ENCODE results near the gene GSTM4. TPM values are rescaled to one million over a fixed set of nuclear protein-coding genes. Genes with fewer than 3 reads are reported as not detected.
A peak's percentile ranks its signal among the peaks of the same experiment; 100 is the strongest.

The GSTM4 gene
- total RNA-seq, 1 donor from 2014 or later, result 36.8 TPM

DNA sequence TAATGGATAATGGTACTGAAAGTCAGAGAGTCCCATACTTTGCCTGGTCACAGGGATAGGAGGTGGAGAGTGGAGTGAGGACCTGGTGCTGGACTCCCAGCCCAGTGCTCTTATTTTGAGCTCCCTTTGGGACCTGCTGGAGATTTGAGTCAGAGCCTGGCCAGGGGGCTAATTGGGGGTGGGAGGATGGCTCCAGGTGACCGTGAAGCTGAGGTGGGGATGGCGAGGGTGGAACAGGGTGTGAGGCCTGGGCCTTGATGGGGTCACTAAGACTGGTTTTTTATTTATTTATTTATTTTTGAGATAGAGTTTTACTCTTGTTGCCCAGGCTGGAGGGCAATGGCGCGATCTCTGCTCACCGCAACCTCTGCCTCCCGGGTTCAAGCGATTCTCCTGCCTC is 18.5 kb upstream of the GSTM4 start:
- H3K4me1 ChIP-seq, result peaks cover 24% of the 10 kb centered on the region
- no peaks in the 10 kb centered on the region for H3K27me3 ChIP-seq (ENCODE audit: low read depth)
- DNase-seq, result no peak
- H3K27ac ChIP-seq (replicated peaks), result no peak overlapping the region
- no peak overlapping the region for H3K4me3 ChIP-seq
- intact Hi-C loops (cut with micrococcal nuclease), result no loop called here
- no peaks in the 10 kb centered on the region for H3K36me3 ChIP-seq
- TF ChIP-seq, protein P1, sequence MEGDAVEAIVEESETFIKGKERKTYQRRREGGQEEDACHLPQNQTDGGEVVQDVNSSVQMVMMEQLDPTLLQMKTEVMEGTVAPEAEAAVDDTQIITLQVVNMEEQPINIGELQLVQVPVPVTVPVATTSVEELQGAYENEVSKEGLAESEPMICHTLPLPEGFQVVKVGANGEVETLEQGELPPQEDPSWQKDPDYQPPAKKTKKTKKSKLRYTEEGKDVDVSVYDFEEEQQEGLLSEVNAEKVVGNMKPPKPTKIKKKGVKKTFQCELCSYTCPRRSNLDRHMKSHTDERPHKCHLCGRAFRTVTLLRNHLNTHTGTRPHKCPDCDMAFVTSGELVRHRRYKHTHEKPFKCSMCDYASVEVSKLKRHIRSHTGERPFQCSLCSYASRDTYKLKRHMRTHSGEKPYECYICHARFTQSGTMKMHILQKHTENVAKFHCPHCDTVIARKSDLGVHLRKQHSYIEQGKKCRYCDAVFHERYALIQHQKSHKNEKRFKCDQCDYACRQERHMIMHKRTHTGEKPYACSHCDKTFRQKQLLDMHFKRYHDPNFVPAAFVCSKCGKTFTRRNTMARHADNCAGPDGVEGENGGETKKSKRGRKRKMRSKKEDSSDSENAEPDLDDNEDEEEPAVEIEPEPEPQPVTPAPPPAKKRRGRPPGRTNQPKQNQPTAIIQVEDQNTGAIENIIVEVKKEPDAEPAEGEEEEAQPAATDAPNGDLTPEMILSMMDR (IDR thresholded peaks at IDR 0.05; ENCODE audit: borderline replicate concordance), result no peak
- H3K9me3 ChIP-seq (replicated peaks), result no peaks in the 10 kb centered on the region

DNA sequence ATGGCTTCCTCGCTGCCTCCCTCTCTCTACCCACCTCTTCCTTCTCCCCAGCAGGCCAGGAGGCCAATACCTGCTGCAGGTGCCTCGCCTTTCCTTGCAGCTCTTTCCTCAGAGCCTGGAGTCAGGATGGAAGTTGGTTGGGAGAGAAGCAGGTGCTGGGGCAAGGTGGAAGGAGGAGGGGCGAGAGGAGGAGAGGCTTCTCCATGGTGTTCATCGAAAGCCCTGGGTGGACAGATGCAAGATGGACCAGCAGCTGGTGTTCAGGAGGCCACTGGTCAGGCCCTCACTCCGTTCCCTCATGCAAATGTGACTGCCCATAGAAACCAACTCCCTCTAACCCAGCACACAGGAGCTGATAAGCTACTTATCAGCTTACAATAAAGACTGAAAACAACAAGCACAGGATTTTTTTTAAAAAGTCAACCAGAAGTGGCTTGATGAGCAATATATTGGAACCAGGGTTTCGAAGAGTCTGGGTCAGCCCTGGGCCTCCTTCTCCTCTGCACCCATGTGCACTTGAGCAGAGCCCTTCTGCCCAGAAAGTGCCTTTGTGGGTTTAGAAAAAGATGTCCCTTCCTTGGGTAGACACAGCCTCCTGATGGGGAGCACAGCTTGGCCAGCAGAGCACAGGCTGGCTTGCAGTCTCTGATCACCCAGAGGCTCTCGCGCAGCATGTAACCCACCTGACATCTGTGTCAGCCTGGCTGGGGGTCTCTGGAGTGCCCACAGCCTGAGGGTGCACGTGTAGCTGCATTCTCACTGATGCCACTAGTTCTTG is 16.6 kb upstream of the GSTM4 start:
- intact Hi-C loops (cut with micrococcal nuclease), result no loop called here
- no peaks in the 10 kb centered on the region for H3K9me3 ChIP-seq (replicated peaks)
- no peak for DNase-seq
- peaks cover 25% of the 10 kb centered on the region for H3K4me1 ChIP-seq
- TF ChIP-seq, protein P1 (IDR thresholded peaks at IDR 0.05; ENCODE audit: borderline replicate concordance), result no peak
- H3K27ac ChIP-seq (replicated peaks), result no peak overlapping the region
- no peaks in the 10 kb centered on the region for H3K27me3 ChIP-seq (ENCODE audit: low read depth)
- H3K4me3 ChIP-seq, result no peak overlapping the region
- H3K36me3 ChIP-seq, result no peaks in the 10 kb centered on the region

DNA sequence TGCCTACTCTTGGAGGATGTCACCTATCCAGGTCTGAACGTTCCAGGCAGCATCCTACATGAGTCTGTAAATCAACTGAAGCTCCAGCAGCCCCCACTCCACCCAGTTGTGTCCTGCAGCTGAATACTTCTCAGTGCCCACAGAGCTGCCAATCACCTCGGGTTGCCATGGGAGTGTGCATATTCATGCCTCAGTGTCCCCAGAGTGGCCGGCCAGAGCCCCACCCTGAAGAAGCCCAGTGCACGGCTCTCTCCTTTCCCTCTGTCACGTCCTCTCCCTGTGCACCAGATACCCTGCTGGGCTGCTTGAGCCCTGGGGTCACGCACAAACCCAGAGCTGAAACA is 16.1 kb upstream of the GSTM4 start:
- H3K27ac ChIP-seq (replicated peaks), result no peak overlapping the region
- no peak overlapping the region for H3K4me3 ChIP-seq
- H3K4me1 ChIP-seq, result peaks cover 25% of the 10 kb centered on the region
- no peaks in the 10 kb centered on the region for H3K9me3 ChIP-seq (replicated peaks)
- H3K27me3 ChIP-seq (ENCODE audit: low read depth), result no peaks in the 10 kb centered on the region
- TF ChIP-seq, protein P1 (IDR thresholded peaks at IDR 0.05; ENCODE audit: borderline replicate concordance), result no peak
- no peaks in the 10 kb centered on the region for H3K36me3 ChIP-seq
- intact Hi-C loops (cut with micrococcal nuclease), result loop anchor here (5.0 kb wide), 1 partner anchor 132 kb away; no protein-coding TSS in a partner anchor
- no peak for DNase-seq

DNA sequence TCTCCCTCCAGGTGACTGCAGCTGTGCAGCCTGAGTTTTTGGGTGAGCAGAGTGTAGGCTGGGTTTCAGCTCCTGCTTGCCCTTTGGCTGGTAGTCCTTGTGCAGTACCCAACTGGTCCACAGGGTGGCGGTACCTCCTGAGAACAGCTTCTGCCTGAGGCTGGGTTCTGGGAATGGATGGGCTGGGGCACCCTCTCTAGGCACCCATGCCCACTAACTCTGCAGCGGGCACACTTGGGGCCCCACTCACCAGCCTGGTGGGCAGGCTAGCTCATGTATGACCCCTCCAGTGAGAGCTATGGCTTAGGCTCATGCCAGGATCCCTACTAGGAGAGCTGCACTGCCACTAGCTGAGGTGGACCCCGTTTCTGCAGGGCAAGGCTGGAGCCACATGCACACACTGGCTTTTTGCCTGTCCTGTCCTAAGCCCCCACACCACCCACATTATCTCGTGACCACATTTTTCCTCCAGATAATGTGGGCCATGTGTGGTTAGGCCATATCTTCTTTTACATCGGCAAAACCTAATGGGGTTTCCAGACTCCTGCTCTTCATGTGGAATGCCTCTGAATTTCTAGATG is 15.5 kb upstream of the GSTM4 start:
- Histone ChIP-seq H3K9me3 (replicated peaks) (no peaks in the 10 kb centered on the region), H3K27me3 (ENCODE audit: low read depth) (peaks cover 2% of the 10 kb centered on the region), H3K36me3 (no peaks in the 10 kb centered on the region), H3K4me1 (peaks cover 22% of the 10 kb centered on the region), H3K27ac (replicated peaks) (no peak overlapping the region), H3K4me3 (no peak overlapping the region)
- TF ChIP-seq, protein P1 (IDR thresholded peaks at IDR 0.05; ENCODE audit: borderline replicate concordance), result peak; percentile 98
- intact Hi-C loops (cut with micrococcal nuclease), result loop anchor here (5.0 kb wide), 1 partner anchor 132 kb away; no protein-coding TSS in a partner anchor
- DNase-seq, result peak; percentile 85

DNA sequence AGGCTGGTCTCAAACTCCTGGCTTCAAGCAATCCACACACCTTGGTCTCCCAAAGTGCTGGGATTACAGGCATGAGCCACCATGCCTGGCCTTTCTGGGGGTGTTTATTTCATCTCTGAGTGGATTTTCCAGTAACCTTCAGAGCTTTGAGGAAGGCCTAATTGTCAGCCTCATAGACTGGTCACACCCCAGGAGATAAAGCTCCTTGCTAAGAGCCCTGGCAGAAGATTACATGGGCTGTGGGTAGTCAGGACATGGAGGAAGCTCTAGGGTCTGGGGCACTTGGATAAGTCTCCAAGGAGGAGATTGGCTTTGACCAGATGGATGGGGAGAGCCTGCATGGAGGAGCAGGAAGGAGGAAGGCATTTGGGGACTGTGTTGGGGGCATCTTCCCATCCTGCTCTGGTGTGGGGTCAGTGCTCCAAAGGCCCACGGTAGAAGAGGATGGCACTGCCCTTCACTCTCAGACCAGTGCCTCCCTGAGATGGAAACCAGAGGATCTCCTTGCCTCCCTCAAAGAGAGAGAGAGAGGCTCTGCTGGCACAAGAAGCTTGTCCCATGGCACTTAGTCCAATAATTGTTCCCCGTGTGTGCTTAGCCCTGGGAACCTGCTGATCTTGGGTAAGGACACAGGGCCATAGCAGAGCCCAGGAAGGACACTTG is 14.7 kb upstream of the GSTM4 start:
- H3K4me3 ChIP-seq, result no peak overlapping the region
- H3K4me1 ChIP-seq, result peaks cover 14% of the 10 kb centered on the region
- intact Hi-C loops (cut with micrococcal nuclease), result loop anchor here (5.0 kb wide), 1 partner anchor 131 kb away; no protein-coding TSS in a partner anchor
- H3K27ac ChIP-seq (replicated peaks), result no peak overlapping the region
- DNase-seq, result no peak
- TF ChIP-seq, protein P1 (IDR thresholded peaks at IDR 0.05; ENCODE audit: borderline replicate concordance), result no peak
- no peaks in the 10 kb centered on the region for H3K36me3 ChIP-seq
- H3K9me3 ChIP-seq (replicated peaks), result peaks cover 1% of the 10 kb centered on the region
- H3K27me3 ChIP-seq (ENCODE audit: low read depth), result peaks cover 4% of the 10 kb centered on the region
